DOHH2 (cell line): Measurements from ENCODE around the gene KIF26B.
"Not testable (repeated sequence)": the region's sequence is repeated elsewhere in the genome, so short reads cannot be mapped to it uniquely, and the experiment has no call there.

Source experiments
- CTCF ChIP-seq: fragments of 200-600 bp; sonication (generic); IDR thresholded peaks from one replicate; pipeline ENCODE4 v1.5.1; 2014; ENCODE audit warnings: antibody characterized with exemption, mild to moderate bottlenecking, low read depth, low read length; ENCODE audit not compliant: poor library complexity, severe bottlenecking
- EZH2phosphoT487 ChIP-seq: fragments of 200-600 bp; sonication (generic); IDR thresholded peaks from 2 replicates; pipeline ENCODE4 v1.6.1; 2017; ENCODE audit warnings: borderline replicate concordance, mild to moderate bottlenecking, antibody characterized with exemption, low read length, moderate library complexity, mixed read lengths

DNA sequence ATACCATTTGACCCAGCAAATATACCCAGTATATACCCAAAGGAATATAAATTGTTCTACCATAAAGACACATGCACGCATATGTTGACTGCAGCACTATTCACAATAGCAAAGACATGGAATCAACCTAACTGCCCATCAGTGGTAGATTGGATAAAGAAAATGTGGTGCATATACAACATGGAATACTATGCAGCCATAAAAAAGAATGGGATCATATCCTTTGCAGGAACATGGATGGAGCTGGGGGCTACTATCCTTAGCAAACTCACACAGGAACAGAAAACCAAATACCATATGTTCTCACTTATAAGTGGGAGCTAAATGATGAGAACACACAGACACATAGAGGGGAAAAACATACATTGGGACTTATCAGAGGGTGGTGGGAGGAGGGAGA is 585.6 kb downstream of the KIF26B start:
- not testable (repeated sequence) for TF ChIP-seq CTCF, EZH2phosphoT487
